Measurements from ENCODE around the gene WFDC10B. TPM values are rescaled to one million over a fixed set of nuclear protein-coding genes. Genes with fewer than 3 reads are reported as not detected.

WFDC10B gene
- total and polyA plus RNA-seq, 9 of the 15 experiments (the other 6 are each of a cell fraction or from before 2014, with no cell fraction given) = not detected

GRCh38 chr20:45704969-45705637 lies at the start of gene WFDC10B (continued):
- TF ChIP-seq FOXP4 (CRISPR knock-in tag; IDR thresholded peaks at IDR 0.05; ENCODE audit: borderline replicate concordance) (no peak), TBP (optimal IDR thresholded peaks at IDR 0.05; ENCODE audit: low read depth, low read length) (no peak), SMC3 (conservative IDR thresholded peaks at IDR 0.05; ENCODE audit: insufficient read depth, low read depth, low read length) (no peak), NR2C2 (CRISPR knock-in tag; IDR thresholded peaks at IDR 0.05) (no peak), NR2C2 (tag; IDR thresholded peaks at IDR 0.05) (no peak), ZBTB11 (CRISPR knock-in tag; IDR thresholded peaks at IDR 0.05) (no peak), MECOM (CRISPR knock-in tag; IDR thresholded peaks at IDR 0.05) (no peak), ZFP36 (IDR thresholded peaks at IDR 0.05; ENCODE audit: low read depth, low read length, partially characterized antibody) (no peak), ZNF766 (CRISPR knock-in tag; conservative IDR thresholded peaks at IDR 0.05) (no peak), MCM7 (IDR thresholded peaks at IDR 0.05) (no peak), SMARCB1 (IDR thresholded peaks at IDR 0.05; ENCODE audit: insufficient read length, low read depth) (no peak), DIDO1 (tag; IDR thresholded peaks at IDR 0.05; ENCODE audit: low read depth) (no peak)

All from K562 (cell line).